GM18502 (cell line): ENCODE data around the gene GTPBP2.

Source experiments
- ATAC-seq: cut with Tn5 transposase; IDR thresholded peaks from one replicate; pipeline ENCODE4 v1.9.1; 2021; ENCODE audit warnings: mild to moderate bottlenecking; ENCODE audit not compliant: unreplicated experiment, poor library complexity

Gene GTPBP2, protein sequence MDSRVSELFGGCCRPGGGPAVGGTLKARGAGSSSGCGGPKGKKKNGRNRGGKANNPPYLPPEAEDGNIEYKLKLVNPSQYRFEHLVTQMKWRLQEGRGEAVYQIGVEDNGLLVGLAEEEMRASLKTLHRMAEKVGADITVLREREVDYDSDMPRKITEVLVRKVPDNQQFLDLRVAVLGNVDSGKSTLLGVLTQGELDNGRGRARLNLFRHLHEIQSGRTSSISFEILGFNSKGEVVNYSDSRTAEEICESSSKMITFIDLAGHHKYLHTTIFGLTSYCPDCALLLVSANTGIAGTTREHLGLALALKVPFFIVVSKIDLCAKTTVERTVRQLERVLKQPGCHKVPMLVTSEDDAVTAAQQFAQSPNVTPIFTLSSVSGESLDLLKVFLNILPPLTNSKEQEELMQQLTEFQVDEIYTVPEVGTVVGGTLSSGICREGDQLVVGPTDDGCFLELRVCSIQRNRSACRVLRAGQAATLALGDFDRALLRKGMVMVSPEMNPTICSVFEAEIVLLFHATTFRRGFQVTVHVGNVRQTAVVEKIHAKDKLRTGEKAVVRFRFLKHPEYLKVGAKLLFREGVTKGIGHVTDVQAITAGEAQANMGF

DNA sequence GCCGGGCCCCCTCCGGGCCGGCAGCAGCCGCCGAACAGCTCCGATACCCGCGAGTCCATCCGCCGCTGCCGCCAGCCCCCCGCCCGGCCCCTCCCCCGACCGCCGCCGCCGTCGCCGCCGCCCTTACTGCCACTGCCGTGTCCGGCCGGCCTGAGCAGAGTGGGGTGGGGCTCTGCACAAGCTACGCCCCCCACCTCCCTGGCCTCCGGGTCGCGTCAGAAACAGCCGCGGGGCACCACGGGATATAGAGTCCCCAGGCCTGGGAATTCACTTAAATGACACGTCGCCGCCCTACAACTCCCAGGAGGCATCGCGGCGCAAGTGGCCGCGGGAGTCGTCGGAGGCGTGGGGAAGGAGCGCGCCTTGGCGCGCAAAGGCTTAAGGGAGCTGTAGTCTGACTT, at the start of gene GTPBP2:
Gene GTPBP2, minus strand, starts transcription at position 161 of the 401 bp plus-strand sequence. Its CDS starts 102 bp downstream, at position 59.
- peak; percentile 80 for ATAC-seq

DNA sequence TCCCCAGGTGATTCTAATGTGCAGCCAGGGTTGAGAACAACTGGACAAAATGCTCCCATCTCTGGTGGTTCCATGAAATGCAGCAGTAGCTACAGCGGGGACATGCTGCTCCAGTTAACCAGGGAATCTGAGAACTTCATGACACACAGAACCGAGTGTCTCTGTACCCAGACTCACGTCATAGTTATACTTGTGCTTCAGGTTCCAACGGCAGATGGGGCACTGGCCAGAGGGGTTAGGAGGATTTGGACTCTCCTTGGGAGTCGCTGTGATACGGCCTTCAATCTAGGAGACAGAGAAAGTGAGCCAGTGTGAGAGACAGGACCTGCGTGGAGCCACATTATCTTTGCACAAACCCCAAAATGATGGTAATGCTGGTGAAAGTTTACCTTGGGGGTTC, 49.3 kb upstream of the GTPBP2 start:
- ATAC-seq = no peak

DNA sequence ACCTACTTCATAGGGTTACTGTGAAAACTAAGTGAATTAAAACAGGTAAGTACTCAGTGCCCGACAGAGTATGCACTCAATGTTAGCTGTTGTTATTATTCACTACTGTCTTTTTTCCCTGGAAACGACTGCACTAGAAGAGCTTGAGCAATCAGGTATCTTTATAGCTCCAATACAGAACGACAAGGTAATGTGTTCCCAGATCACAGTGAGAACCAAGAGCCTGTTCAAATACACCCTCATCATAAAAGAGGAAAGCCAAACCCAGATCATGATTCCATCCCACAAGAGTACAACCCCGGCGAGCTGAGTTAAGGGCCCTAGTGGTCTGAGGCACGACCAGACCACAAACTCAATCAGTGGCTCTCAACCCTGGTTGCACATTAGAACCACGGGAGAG, 48.7 kb upstream of the GTPBP2 start:
- ATAC-seq = no peak

DNA sequence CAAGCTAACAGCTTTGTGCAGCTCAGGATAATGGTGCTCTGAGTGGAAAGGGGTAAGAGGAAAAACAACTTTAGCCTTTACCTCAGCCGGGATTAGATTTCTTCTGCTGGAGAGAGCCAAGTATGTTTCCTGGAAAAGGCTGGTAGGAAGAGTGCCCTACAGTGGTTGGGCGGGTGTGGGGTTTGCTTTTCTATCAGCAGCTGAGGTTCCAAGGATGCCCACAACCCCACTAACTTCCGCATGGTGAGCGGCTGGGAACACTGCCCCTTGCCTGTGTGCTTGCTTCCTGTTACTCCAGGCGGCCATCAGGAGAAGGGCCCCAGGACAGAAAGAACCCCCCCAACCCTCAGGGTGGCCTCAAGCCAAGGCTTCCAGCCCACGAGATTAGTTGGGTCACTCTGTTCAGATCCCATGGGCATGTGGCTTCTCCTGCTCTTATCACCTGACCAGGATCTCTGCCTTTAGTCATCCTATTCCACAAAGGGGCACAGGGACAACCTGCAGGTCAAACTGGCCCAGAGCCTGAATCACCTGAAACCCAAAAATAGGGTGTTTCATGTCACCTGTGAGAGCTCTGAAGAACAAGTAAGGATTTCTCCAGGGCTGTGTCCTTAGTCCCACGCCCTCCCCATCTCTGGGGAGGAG, 48.0 kb upstream of the GTPBP2 start:
- ATAC-seq = no peak

DNA sequence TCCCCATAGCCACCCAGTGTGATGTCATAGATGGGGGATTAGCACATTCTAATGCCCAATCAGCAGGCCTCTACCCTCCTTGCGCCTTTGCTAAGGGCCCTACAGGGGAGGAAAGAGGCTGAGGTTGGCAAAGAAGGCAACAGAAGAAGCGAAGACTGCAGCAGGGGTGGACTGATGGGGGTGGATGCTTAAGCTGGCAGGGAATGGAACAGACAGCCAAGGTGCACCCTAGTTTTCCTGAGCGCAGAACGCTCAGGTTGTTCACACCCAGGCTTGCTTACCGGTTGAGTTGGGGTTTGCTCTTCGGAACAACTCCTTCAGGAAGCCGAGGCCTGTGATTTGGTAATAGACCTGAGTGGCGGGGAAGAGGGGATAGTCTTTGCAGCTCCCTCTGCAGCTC, 45.9 kb upstream of the GTPBP2 start:
- ATAC-seq = no peak

DNA sequence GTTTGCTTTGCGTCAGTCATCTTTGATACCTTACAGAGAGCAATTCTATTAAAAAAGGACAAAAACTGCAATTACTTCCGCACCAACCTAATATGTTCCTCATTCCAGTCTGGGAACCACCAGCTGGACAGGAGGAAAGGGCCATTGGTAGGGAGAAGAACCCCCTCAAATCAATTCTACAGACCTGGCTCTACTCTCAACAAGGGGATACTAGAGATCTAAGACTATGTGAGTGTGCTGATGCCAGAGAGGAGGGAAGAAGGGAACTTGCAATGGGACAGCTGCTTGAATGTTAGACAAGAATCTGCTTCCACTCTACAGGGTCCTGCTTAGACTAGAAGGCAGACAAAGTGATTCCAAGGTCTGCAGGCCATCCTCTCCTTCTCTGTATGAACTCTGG, 45.2 kb upstream of the GTPBP2 start:
- no peak for ATAC-seq

DNA sequence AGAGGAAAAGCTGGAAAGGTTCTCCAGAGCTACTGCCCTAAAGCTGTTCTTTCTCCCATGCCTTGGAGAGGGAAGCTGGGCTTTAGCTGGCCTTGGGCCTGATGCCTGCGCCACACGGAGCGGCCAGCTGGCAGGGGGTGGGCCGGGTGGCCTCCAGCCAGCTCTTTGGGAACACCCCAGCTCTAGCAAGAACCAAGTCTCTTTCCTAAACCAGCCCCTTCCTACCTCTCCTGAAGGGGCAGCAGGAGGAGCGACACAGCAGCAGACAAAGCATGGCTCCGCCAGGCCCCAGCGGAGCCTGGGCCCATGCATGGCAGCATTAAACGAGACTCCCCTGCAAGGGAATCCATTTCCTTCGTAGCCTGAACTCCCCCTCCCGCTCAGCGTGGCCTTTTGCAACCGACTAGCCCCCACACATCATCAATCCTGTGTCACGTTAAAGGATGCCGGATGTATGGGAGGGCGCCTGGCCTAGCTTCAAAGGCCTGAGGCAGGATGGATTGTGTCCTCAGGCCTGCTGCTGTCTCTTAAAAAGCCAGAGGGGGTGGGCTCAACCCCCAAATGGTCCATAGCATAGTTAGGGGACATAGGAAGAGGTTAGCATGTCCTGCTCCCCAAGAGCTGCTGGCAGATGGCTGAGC, 44.5 kb upstream of the GTPBP2 start:
- no peak for ATAC-seq

DNA sequence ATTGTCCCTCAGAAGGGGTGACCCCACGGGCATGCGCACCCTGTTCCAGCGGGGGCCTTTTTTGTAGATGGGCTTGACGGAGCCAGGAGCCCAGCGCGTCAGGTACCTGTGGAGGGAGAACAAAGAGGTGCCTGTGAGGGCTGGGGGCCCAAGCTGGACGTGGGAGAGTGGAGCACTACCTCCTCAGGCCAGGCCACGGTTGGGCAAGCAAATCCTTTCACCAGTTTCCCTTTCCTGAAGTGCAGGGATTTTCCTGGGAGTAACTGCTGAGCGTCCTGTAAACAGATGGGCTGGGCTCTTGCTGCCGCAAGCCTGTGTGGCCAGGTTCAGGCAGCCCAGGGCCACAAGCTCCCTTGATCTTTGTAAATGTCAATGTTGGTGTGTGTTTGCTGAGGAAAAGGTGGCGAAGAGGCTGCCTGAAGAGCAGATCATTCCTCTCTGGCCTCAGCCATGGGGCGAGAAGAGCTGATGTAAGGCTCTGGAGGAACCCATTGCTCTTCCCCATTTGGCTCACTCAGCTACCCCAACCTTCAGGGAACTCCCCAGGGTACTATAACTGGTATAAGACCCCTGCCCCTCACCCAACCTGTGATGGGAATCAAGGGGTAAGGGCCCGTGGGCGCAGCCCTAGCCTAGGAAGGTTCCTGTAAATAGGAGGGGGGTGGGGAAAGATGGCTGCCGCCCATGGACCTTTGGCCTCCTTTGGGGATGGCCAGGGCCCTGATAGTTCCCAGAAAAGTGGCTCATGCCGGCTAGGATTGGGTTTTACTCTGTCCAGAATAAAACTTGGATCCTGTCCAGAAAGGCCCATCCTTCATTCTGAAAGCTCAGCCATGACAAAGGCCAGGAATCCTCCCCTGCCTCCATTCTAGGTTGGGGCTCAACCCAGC, 43.0 kb upstream of the GTPBP2 start:
- no peak for ATAC-seq

DNA sequence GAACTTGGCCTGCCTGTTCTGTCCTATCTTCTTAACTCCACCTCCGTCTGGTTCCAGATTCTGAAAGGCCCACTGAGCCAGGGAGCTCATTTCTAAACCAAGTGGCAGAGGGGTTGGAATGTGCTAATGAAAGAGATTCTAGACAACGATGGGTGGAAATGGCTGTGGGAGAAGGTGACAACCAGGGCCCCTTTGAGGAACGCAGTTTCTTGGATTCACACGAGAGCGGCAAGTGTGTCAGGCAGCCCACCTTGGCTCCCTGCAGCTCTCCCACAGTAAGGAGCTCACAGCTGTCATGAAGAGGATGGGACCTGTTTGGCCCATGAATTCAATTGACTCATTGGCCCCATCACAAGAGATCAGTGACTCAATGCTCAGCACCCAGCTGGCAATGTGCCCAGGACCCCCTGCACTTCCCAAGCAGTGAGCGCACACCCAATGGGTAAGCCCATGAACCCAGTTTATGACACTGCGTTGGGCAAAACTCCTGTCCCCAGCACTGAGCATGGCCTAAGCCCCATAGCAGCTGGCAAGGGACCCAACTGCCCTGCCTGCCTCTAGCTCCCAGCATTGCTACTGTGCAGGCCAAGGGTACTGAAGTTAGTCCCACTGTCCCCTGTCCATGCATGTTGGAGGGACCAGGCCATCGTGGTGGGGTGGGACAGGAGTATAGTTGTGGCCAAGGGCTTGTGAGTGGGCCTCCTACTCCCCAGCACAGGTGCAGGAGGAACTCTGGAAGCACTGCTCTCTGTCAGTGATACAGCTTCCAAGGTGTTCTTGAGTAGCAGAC, 42.1 kb upstream of the GTPBP2 start:
- ATAC-seq = no peak

DNA sequence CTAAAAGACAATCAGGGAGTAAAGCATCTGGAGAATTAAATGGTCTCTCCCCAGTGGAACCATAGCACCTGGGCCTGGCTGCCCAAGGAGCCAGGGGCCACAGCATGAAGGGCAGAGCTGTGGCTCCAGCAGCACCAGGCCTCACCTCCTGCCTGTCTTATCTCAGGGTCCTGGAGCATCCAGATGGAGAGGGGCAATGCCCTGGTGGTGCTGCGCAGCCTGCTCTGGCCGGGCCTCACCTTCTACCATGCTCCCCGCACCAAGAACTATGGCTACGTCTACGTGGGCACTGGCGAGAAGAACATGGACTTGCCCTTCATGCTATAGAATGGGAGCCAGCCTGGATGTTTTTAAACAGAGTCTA, 41.5 kb upstream of the GTPBP2 start:
- no peak for ATAC-seq

DNA sequence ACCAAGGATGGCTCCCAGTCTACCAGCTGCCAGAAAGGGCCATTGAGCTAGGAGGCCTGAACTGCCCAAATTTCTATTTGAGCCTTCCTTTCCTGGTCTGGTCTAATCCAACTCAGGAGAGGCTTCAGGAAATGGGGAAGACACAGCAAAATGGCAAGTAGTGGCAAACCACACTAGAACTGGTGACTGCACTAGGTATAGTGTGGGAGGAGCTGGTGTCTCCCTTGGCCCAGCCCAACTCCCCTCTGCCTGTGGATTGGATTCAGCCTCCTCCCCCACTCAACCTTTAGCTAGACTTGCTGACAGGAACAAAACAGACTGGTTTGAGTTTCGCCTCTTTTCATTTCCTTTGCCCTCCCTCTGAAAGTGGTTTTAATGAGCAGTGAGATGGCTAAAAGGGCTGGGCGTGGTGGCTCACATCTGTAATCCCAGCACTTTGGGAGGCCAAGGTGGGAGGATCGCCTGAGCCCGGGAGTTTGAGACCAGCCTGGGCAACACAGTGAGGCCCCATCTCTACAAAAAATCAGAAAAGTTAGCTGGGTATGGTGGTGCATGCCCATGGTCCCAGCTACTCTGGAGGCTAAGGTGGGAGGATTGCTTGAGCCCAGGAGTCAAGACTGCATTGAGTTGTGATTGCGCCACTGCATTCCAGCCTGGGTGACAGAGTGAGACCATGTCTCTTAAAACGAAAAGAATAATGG, 41.0 kb upstream of the GTPBP2 start:
- ATAC-seq = no peak

DNA sequence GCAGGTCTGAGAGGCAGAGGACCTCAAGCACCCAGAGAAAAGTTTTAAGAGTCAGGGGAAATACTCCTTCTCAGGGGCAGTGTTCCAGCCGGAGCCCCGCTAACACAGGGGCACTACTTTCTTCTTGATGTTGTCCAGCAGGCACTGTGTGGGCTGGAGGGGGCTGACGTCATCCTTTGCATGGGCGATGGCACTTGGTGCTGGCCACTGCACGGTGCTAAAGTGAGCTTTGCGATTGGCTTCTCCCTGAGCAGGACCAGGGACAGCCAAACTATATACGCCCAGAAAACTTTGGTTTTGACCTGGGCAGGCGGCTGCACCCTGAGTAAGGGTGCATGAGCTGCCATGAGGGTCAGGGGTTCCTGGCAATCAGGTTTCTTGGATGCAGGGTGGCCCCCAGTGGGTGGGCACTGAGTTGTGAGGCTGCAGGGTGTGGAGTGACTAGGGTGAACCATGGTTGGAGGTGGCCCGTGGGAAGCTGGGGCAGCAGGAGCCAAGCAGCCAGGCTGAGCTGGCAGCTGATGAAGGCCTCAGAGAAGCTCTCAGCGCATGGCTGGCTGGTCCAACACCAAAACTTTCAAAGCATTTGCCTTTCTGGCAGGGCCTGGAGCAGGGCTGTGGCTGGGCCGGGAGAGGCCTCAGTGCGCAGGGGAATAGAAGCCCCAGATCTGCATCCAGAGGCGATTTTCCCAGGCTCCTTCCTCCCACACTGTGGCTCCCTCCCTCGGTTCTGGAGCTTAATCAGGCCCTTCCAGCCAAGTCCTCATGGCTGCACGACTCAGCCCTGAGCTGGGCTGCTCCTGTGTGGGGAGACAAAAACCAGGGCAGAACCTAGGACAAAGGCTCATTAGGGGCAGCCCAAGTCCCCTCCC, 40.2 kb upstream of the GTPBP2 start:
- no peak for ATAC-seq

DNA sequence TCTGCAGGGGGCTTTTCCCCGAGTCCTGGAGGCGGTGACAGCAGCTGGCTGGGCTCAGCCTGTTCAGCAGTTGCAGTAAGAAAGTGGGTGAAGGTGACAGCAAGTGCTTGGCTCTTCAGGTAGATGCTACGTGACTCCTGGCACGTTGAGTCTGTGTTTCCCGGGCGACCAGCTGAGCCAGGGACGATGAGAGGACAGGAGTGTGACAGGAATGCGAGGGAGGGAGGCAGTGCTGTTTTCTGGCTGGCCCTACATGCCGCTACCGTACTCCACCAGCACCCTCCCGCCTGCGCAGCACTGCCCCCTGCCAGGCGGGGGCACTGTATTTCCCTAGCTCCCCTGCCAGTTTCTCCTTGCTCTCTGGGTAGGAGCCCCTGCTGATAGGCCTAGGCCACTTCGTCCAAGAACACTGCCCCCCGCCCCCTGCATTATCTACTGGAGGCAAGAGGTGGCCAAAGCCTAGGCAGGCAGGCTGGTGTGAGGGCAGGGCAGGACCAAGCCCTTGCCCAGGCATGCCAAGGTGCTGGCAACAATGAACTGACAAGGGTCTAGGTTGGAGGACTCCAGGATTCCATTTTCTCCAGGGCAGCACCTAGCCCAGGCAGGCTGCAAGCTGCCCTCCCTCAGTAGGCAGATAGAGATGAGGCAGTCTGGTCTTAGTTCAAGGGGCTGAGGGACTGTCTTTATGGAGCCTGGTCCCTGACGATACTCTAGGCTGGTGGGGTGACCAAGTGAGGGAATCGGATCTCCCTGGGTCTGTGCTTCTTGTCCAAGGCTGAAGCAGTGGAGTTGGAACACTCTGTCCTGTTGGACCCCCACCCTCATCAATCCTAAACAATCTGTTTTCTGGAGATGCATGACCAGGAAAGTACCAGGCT, 39.3 kb upstream of the GTPBP2 start:
- ATAC-seq = no peak

DNA sequence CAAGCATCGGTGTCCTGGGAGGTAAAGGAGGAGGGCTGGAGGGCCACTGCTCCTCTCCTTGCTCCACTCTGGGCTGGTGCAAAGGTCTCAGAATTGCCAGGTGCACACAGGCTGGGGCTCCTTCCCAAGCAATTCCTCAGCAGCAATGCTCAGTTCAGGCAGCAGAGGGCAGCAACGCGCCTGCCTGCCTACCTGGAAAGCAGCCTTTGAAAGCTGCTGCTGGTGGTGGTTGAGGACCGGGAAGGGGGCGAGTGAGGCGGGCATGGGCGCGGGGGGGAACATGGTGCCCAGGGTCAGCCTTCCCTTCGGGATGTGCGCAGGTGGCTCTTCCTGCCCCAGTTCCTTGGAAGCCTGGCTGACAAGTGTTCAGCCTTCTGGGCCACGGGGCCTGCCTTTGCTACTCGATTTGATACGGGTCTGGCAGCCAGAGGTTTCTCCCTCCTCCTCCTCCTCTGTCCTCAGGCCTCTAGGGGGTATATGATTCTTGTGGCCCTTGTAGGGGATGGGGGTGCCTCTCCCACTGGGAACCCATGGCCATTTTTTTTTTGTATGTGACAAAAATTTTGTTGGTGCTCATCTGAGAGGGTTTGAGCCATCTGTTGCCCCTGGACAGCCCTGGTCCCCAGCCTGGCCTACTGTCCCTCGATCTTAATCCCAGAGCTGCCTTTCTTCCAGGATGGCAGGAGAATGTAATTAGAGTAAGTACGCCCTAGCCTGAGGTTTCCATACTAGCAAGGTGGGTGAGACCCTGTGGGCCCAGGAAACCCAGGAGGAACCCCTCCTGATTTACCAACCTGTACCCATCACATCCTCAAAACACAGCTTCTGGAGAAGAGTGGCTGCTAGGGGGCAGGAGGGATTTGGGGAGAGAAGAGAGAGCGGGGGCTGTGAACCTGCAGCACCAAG, 38.4 kb upstream of the GTPBP2 start:
- no peak for ATAC-seq

DNA sequence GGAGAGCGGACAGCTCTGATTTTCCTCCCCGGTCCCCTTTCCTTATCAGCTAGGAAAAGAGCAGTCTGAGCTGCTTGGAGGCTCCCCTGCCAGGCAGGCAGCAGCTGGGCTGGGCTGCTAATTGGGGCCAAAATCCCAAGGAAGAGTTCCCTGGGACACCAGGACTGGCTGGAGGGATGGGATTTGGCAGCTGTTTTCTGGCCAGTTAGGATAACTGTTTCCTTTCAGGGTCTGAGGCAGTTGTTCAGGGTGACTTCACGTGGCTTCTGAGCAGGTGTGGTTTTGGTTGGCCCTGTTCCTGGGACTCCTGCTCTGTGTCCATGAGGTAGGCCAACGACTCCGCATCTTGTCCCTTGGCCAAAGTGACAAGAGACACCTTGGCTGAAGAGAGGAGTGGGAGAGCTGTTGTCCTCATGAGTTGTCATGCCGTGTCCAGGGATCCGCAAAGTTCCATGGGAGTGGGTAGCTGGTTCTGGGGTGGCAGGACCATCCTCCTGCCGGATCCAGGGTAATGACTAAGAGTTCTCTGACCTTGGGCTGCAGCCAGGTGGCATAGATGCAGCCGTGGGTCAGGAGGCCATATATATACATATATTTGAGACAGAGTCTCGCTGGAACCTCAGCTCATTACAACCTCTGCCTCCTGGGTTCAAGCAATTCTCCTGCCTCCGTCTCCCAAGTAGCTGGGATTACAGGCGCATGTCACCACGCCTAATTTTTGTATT, 37.3 kb upstream of the GTPBP2 start:
- no peak for ATAC-seq
